Embryonic facial prominence (tissue), 1 donor: ENCODE data around the gene SEC14L1.
"Not testable (repeated sequence)": the region's sequence is repeated elsewhere in the genome, so short reads cannot be mapped to it uniquely, and the experiment has no call there.

Experiments
- DNase-seq: peaks from one replicate; pipeline ENCODE4 v3.0.0-alpha.2; 2016; ENCODE audit errors: extremely low spot score

The SEC14L1 gene

DNA sequence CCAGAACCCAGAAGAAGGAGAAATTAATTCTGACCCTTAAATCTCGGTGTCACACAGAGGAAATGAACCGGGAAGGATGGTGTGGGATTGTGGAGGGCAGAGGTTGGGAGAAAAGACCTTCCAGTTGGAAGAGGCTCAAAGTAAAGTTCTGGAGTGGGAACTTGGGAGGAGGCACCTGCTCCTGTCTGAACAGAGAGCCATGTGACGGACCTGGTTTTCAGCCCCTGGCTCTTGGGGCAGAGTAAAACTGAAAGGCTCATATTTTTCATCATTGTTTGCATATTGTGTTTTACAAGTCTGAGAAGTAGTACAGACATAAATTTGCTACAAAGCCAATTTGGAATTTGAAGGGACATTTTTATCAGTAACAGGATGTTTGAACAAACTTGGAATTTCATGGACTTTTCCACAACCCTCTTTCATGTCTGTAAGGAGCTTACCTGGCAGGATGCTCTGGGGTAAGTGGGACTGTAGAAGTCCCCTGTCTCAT lies 24.4 kb upstream of the SEC14L1 start:
- no peak for DNase-seq

DNA sequence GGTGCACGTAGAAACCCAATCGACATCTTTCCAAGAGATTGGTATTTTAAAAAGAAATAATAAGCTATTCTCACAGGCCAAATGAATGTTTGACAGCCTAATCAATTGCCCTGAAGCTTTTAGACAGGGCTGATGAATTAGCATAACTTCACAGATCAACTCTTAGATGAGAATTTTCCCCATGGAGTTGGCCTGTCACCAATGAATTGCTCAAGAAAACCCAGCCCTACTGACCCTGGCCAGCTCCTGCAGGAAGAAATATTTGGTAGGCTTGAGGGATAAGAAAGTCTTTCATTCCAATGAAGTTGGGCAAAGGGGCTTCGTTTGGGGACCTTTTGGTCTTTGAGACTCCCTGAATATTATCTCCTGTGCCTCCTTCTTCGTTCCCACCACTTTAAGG lies 23.4 kb upstream of the SEC14L1 start:
- DNase-seq = no peak

DNA sequence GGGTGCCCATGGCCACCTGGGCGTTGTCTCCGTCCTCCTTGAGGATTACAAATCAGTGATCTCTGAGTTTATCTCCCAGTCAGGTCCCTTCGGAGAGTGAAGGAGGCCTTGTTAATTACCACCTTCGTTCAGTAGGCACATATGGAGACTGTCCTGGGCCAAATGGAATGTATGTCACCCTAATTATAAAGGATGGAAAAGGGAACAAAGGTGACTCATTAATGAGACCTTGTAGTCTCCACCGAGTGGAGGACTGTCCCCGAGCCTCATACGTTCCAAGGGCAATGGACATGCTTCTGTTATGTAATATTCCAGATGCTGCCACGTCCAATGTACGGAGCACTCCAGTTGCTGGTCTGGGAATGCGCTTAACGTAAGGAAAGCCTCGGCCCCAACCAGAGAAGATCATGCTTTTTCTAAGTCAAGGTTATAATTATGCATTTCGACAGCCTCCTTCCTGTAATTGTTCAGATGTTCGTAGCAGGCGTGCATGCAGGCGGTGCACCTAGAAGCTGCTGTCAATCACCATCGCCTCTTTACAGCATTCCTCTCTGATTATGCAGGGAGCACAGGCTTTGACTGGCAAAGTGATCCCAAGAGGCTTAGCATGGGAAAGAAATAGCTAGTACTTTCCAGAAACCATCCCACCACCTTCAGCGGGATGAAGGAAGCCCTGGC lies 22.4 kb upstream of the SEC14L1 start:
- no peak for DNase-seq

DNA sequence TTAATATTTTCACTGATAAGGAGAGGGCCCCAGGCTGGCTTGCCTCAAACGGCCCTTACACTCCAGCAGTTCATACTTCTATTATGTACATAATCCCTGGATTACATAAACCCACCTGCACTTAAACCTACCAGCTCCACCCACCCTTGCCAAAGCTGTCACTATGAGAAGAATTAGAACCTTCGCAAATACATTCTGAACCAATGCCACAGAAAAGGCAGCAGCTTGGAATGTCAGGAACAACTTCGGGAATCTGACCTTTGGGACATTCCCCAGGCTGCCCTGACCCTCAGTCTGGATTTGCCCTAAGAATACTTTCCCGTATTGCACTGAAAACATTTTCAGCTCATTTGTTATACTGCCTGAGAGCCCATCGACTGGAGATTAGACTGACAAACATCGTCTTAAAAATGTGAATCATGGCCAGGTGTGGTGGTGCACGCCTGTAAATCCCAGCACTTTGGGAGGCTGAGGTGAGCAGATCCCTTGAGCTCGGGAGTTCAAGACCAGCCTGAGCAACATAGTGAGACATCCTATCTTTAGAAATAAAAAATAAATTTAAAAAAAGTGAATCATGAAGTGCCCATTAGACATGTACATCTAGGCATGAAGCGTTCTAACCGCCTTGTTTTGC lies 21.0 kb upstream of the SEC14L1 start:
- DNase-seq = no peak

DNA sequence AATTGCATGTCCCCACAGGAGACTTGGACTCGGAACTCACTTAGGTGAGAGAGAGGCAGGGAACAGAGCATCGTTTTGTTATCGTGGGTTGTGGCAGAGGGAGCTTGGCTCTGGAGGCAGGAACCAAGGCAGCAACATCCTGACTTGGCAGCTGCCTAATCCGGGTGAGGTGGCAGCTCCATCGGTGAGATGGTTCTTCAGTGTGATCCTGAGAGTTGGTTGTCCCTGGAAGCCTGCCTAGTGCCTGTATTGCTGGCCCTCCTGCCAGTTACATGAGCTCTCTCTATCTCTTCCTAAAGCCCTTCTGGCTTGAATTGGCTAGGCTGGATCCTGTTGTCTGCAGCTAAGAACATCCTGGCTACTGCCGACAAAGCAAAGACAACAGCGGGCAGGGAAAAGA lies 19.9 kb upstream of the SEC14L1 start:
- no peak for DNase-seq

DNA sequence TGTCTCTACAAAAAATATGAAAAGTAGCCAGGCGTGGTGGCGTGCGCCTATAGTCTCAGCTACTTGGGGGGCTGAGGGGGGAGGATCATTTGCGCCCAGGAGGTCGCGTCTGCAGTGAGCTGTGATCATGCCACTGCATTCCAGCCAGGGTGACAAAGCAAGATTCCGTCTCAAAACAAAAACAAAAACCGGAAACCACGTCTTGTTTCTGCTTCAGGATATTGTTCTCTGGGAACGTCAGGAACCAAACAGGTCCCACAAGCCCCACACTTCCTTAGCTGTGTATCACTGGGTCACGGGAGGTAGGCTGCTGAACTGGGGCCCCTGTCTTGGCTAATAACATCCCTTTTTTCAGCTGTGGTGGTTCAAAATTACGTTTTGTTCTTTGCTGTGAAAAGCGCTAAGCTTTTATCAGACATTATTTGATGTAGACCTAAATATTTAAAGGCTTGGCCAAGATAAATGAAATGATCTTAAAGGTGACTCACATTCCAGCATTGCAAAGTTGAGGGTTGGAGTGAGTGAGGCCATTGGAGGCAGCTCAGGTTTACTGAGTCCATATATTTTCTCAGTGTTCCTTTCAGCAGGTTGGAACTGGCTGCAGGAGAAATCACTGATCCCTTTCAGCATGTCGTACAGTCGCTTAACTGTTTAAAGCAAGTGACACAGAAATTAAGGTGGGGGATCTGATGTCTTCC lies 16.4 kb upstream of the SEC14L1 start:
- DNase-seq = no peak

DNA sequence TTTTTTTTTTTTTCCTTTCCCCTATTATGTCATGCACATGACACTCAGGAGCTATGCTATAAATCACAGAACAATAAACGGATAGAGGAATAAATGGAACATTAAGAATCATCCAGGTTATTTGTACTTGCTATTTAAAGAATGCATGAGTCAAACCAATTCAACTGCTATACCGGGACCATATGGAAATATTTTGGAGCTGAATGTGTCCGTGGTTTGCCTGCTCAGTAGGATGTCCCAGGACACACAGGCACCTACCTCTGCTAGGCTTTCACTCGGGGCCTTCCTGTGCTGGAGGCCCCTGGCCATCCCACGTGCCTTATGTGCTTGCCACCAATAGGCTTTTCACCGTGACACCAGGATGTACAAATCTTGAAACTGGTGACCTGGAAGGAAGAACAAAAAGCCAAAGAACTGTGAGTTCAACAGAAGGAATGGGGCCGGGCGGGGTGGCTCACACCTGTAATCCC lies 15.3 kb upstream of the SEC14L1 start:
- no peak for DNase-seq

DNA sequence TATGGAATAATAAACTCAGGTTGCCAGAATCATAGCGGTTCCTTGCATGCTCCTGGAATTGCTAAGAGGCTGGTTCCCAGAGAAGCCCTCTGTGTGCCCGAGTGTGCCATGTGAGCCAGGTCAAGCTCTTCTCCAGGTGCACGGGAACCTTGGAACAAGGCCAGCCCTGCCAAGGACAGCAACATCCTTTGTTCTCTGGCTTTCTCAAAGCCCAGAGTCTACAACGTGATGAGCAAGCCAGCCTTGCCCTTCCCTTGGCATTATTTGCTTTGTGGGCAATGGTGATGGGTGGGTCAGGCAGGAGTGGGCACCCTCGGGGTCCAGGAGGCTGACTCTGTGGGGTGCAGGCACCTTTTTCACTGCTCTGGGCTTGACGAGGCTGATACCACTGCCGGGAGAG lies 14.2 kb upstream of the SEC14L1 start:
- DNase-seq = no peak

DNA sequence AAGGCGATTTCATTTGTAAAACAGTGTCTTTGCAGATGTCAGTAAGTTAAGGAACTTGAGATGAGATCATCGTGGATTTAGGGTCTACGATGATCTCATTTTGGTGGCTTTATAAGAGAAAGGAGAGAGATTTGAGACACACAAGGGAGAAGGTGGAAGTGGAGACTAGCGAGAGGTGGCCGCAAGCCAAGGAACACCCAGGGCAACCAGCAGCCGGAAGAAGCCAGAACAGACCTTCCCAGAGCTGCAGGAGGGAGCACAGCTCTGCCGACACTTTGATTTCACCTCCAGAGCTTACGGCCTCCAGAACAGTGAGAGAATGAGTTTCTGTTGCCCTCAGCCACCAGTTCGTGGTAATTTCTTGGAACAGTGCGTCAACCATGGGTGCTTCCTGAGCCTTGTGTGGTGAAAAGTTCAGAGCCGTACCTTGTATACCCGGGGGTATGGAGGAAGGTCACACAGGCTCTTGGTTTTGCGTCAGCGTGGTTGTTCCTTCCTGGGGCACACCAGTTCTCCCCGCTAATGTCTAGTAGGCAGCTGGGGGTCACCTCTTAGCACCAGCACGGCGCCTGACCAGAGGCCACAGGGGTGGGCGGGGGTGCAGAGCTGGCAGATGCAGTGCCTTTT lies 12.9 kb upstream of the SEC14L1 start:
- DNase-seq = no peak

DNA sequence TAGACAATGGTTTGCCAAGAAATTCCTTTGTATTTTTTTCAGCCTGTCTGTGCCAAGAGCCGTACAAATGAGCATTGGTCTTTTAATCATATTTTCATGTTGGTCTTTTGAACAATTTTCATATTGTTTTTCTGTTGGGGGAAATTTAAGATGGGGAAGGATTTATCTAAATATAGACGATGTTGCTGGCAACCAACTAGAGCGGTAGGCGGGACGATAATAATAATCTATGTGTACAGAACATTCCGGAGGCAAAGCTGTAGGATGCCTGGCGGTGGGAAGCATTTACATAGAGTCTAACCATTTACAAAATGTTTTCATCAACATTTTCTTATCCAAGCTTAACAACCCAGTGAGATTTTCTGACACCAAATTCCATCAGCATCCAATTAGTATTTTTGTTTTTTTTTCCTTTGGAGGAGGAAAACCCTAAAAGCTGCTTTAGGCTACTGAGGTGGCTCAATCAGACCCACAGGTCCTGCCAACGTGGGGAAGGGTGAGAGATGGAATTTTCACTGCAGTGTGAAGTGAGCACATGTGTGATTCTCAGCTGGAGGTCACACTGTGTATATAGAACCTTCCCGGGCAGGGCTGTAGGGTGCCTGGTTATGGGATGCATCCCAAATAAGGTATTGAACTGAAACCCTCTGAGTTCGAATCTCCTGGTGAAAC lies 11.7 kb upstream of the SEC14L1 start:
- DNase-seq = peak; percentile 78

DNA sequence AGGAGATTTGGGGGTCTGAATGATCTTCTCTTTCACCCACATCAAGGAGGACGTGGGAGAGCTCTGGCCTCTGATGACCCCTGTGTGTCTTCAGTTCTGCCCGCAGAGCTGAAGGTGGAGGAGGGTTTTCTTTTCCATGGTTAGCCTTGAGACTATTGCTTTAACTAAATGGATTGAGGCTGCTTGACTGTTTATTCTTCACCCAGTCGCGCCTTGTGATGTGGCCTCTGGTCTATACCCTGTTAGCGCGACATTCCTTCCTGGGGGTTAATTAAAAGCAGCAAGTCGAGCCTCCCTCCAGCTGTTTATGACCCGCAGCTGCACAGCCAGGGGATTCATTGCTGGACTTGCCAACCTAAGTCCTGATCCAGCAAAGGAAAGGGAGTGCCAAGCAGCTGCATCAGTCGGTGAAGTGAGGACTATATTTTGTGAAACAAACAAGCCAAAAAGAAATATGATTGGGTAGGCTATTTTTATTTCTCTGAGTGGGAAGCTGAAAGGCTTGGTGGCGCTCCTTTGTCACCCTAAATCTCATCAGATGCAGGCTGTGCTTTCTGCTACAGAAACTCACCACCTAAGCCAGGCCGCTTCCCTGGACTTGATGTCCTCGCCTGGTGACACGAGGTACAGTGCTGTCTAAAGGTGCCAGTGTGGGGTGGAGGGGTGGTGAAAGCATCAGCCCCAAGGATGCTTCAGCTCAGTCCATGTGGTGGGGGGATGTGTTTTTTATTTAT lies 11.0 kb upstream of the SEC14L1 start:
- no peak for DNase-seq

DNA sequence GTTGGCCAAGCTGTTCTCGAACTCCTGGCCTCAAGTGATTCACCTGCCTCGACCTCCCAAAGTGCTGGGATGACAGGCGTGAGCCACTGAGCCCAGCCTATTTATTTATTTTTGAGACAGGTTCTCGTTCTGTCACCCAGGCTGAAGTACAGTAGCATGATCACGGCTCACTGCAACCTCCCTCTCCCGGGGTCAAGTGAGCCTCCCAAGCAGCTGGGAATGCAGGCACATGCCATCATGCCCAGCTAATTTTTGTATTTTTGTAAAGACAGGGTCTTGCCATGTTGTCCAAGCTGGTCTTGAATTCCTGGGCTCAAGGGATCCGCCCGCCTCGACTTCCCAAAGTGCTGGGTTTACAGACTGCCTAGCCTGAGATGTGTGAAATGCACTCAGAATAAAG lies 10.2 kb upstream of the SEC14L1 start:
- no peak for DNase-seq

DNA sequence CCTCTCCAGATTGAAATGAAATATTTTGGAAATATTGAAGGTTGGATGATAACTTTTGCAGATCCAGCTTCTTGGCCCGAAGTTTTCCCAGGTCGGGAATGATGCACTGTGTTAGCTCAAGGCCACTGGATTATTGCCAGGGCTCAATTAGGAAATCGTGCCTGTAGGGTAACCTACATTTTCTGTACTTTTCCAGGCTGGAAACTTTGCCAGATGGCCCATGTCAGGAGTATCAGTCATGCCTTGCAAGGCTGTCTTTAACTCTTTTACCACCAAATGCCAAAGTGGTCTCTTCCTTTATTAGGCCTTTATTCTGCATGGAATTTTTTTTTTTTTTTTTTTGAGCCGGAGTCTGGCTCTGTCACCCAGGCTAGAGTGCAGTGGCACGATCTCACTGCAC lies 8.9 kb upstream of the SEC14L1 start:
- no peak for DNase-seq

DNA sequence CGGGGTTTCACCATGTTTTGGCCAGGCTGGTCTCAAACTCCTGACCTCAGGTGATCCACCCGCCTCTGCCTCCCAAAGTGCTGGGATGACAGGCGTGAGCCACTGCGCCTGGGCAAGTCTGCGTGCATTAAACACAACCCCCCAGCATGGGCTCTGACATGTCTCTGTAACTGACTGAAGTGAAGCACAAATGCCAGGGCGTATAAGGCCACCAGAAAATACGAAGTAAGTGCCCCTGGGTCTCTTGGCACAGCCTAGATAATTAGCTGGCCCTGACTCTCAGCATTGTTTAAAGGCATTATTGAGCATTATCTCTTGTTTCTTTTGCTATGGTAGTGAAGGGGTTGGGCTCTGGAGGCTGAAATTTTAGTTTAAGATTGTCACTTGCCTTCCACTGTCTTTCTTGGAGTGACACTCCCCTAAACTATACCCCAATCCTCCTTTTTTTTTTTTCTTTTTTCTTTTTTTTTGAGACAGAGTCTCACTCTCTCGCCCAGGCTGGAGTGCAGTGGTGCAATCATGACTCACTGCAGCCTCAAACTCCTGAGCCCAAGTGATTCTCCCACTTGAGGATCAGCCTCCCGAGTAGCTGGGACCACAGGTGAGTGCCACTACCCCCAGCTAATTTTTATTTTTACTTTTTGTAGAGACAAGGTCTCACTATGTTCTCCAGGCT lies 8.2 kb upstream of the SEC14L1 start:
- DNase-seq = no peak

DNA sequence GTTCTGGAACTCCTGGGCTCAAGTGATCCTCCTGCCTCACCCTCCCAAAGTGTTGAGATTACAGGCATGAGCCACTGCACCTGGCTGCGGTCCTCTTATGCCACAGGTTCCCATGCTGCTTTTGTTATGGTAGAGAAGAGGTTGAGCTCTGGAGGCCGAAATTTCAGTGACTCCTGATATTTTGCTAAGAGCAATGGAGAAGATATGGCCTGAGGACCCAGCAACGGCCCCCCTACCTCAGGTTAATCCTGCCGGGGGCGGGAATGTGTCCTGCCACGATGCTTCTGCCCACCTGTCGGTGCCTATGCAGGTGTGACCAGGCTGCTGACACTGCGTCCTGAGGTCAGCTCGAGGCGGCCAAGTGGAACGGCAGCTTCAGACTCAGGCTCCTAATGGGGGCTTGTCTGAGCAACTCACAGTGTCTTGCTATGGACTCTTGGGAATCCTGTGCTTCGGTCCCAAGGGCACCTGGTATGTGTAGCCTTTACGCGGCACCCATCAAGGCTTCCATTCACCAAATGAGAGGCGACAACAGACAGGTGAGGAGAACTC lies 7.6 kb upstream of the SEC14L1 start:
- DNase-seq = no peak

DNA sequence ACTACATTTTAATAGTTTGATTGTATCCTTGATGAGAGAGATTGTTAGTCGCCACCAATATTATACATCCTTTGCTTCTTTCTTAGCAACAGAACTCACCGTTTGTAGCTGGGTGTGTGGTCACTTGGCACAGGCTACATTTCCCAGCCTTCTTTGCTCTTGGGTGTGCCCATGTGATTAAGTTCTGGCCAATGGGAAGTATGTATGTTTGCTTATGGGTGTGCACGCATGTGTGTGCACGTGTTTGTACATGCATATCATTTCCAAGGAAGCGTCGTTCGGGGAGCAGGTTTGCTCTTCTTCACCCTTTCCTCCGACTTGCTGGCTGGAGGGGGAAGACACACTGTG lies 4.4 kb upstream of the SEC14L1 start:
- DNase-seq = no peak

DNA sequence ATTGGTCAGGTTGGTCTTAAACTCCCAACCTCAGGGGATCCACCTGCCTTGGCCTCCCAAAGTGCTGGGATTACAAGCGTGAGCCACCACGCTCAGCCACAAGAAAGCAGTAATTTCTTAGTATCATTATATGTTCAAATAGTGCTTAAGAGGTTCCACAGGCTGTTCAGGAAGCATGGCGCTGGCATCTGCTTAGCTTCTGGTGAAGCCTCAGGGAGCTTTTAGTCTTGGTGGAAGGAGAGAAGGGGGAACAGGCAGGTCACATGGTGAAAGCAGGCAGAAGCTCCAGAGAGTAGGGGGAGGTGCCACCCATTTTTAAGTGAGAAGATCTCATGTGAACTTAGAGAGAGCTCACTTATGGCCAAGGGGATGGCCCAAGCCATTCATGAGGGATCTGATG lies 3.7 kb upstream of the SEC14L1 start:
- no peak for DNase-seq

DNA sequence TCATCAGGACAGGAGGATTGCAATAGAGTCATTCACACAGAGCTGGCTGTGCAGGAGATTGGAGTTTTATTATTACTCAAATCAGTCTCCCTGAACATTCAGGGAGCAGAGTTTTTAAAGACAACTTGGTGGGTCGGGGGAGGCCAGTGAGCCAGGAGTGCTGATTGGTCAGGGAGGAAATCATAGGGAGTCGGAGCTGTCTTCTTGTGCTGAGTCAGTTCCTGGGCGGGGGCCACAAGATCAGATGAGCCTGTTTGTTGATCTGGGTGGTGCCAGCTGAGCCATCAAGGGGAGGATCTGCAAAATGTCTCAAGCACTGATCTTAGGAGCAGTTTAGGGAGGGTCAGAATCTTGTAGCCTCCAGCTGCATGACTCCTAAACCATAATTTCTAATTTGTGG lies 2.9 kb upstream of the SEC14L1 start:
- not testable (repeated sequence) for DNase-seq

DNA sequence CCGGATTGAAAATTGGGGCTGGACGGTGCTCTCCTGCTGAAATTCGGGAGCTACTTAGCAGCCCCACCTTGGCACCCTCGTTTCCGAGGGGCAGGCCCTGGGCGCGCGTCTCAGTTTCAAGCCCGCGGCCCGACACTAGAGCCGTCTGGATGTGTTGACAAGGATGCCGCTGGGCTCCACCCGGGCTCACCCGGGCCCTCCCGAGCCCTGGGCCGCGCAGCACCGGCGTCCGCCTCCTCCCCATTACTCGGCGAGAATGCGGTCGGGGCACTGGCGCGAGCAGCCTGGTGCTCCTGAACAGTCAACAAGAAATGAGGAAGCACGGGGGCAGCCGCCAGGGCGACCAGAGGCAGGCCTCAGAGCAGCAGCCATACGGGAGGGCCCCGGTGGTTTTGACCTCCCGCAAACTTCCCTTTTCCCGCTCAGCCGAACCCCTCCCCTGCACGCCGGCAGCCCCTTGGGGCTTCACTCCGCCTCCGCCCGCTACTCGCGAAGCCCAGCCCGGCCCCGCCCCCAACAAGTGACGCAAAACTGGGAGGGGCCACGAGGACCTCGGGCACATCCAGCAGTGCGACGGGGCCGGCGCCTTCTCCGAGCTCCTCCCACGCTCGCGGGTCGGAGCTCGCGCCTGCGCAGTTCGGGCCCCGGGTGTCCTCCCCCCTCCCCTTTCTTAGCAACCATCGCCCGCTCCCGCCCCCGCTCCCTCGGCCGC lies 447 bp upstream of the SEC14L1 start:
- DNase-seq = peak; percentile 95
